Measurements from ENCODE around the gene PDE6D.
"Not testable (repeated sequence)": the region's sequence is repeated elsewhere in the genome, so short reads cannot be mapped to it uniquely, and the experiment has no call there.

The PDE6D gene

DNA sequence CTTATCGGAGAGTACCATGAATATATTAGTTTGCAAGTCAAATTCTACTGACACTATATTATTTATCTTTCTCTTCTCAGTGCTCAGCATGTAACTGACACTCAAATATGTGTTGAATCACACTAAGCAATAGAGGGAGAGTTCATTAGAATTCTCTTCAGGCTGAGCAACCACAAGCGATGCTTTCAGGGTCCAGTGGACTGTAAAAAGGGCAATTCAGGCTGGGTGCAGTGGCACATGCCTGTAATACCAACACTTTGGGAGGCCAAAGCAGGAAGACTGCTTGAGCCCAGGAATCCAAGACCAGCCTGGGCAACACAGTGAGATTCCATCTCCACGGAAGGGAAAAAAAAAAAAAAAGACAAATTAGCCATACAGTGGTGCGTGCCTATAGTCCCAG is 16.3 kb downstream of the PDE6D start:
- Histone ChIP-seq H3K4me3 (ENCODE audit: low read depth in 1 of 2, low read length in 1 of 2) (no peak overlapping the region), H3K9me3 (no peaks in the 10 kb centered on the region), H3K36me3 (no peaks in the 10 kb centered on the region), H3K4me1 (ENCODE audit: control insufficient read depth in 1 of 2, insufficient read depth in 1 of 2, low read depth in 1 of 2, low read length in 1 of 2) (no peaks in the 10 kb centered on the region), H3K27me3 (no peaks in the 10 kb centered on the region), H3K27ac (no peak overlapping the region)
- TF ChIP-seq, protein P1, sequence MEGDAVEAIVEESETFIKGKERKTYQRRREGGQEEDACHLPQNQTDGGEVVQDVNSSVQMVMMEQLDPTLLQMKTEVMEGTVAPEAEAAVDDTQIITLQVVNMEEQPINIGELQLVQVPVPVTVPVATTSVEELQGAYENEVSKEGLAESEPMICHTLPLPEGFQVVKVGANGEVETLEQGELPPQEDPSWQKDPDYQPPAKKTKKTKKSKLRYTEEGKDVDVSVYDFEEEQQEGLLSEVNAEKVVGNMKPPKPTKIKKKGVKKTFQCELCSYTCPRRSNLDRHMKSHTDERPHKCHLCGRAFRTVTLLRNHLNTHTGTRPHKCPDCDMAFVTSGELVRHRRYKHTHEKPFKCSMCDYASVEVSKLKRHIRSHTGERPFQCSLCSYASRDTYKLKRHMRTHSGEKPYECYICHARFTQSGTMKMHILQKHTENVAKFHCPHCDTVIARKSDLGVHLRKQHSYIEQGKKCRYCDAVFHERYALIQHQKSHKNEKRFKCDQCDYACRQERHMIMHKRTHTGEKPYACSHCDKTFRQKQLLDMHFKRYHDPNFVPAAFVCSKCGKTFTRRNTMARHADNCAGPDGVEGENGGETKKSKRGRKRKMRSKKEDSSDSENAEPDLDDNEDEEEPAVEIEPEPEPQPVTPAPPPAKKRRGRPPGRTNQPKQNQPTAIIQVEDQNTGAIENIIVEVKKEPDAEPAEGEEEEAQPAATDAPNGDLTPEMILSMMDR (IDR thresholded peaks at IDR 0.05), result no peak

DNA sequence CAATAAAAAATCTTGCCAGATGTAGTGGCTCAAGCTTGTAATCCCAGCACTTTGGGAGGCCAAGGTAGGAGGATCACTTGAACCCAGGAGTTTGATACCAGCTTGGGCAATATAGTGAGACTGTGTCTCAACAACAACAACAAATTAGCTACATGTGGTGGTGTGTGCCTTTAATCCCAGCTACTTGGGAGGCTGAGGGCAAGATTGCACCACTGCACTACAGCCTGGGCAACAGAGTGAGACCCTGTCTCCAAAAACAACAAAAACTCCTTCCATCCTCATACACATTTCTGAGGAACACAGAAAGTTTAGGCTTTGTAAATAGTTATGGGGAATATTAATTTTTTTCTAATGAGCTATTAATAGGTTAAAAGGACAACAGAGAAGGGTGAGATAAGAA is 17.0 kb downstream of the PDE6D start:
- Histone ChIP-seq H3K4me3 (ENCODE audit: low read depth in 1 of 2, low read length in 1 of 2) (no peak overlapping the region), H3K27me3 (no peaks in the 10 kb centered on the region), H3K4me1 (ENCODE audit: control insufficient read depth in 1 of 2, insufficient read depth in 1 of 2, low read depth in 1 of 2, low read length in 1 of 2) (no peaks in the 10 kb centered on the region), H3K36me3 (no peaks in the 10 kb centered on the region), H3K27ac (no peak overlapping the region), H3K9me3 (no peaks in the 10 kb centered on the region)
- TF ChIP-seq, protein P1 (IDR thresholded peaks at IDR 0.05), result no peak

- Histone ChIP-seq H3K4me3 (ENCODE audit: low read depth in 1 of 2, low read length in 1 of 2) (no peak overlapping the region), H3K4me1 (ENCODE audit: control insufficient read depth in 1 of 2, insufficient read depth in 1 of 2, low read depth in 1 of 2, low read length in 1 of 2) (no peaks in the 10 kb centered on the region), H3K27me3 (no peaks in the 10 kb centered on the region), H3K27ac (no peak overlapping the region), H3K9me3 (no peaks in the 10 kb centered on the region), H3K36me3 (no peaks in the 10 kb centered on the region)
- TF ChIP-seq, protein P1 (IDR thresholded peaks at IDR 0.05), result no peak
These were observed 19.3 kb downstream of the PDE6D start for GRCh38 chr2:231761735-231762134.

- Histone ChIP-seq H3K4me3 (ENCODE audit: low read depth in 1 of 2, low read length in 1 of 2) (no peak overlapping the region), H3K4me1 (ENCODE audit: control insufficient read depth in 1 of 2, insufficient read depth in 1 of 2, low read depth in 1 of 2, low read length in 1 of 2) (no peaks in the 10 kb centered on the region), H3K27me3 (no peaks in the 10 kb centered on the region), H3K9me3 (no peaks in the 10 kb centered on the region), H3K36me3 (no peaks in the 10 kb centered on the region), H3K27ac (no peak overlapping the region)
- TF ChIP-seq, protein P1 (IDR thresholded peaks at IDR 0.05), result no peak
These were observed 29.0 kb downstream of the PDE6D start for GRCh38 chr2:231752061-231752460.

DNA sequence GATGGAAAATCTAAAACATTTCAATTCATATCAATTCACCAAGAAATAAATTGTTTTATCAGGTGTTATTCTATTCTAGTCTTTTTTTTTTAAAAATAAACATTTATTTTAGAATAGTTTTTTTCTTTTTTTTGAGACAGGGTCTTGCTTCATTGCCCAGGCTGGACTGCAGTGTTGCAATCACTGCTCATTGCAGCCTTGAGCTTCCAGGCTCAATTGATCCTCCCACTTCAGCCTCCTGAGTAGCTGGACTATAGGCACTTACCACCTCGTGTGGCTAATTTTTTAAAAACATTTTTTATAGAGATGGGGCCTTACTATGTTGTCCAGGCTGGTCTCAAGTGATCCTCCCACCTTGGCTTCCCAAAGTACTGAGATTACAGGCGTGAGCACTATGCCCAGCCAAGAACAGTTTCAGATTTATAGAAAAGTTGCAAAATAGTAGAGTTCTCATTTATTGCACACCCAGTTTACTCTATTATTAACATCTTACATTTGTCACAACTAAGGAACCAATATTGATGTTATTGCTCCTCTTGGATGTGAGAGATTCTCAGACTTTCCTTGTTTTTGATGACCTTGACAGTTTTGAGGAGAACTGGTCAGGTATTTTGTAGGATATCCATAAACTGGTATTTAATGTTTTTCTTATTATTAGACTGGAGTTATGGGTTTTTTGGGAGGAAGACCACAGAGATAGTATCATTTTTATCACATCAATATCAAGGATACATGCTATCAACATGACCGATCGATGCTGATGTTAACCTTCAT is 29.9 kb downstream of the PDE6D start:
- Histone ChIP-seq H3K27ac (no peak overlapping the region), H3K27me3 (no peaks in the 10 kb centered on the region), H3K36me3 (no peaks in the 10 kb centered on the region), H3K9me3 (no peaks in the 10 kb centered on the region), H3K4me1 (ENCODE audit: control insufficient read depth in 1 of 2, insufficient read depth in 1 of 2, low read depth in 1 of 2, low read length in 1 of 2) (no peaks in the 10 kb centered on the region), H3K4me3 (ENCODE audit: low read depth in 1 of 2, low read length in 1 of 2) (no peak overlapping the region)
- TF ChIP-seq, protein P1 (IDR thresholded peaks at IDR 0.05), result no peak

- H3K9me3 ChIP-seq; H3K4me1 ChIP-seq (ENCODE audit: control insufficient read depth in 1 of 2, insufficient read depth in 1 of 2, low read depth in 1 of 2, low read length in 1 of 2); H3K27ac ChIP-seq; H3K4me3 ChIP-seq (ENCODE audit: low read depth in 1 of 2, low read length in 1 of 2); H3K36me3 ChIP-seq; H3K27me3 ChIP-seq: not testable (repeated sequence)
These were observed 32.1 kb downstream of the PDE6D start for GRCh38 chr2:231749016-231749415.

DNA sequence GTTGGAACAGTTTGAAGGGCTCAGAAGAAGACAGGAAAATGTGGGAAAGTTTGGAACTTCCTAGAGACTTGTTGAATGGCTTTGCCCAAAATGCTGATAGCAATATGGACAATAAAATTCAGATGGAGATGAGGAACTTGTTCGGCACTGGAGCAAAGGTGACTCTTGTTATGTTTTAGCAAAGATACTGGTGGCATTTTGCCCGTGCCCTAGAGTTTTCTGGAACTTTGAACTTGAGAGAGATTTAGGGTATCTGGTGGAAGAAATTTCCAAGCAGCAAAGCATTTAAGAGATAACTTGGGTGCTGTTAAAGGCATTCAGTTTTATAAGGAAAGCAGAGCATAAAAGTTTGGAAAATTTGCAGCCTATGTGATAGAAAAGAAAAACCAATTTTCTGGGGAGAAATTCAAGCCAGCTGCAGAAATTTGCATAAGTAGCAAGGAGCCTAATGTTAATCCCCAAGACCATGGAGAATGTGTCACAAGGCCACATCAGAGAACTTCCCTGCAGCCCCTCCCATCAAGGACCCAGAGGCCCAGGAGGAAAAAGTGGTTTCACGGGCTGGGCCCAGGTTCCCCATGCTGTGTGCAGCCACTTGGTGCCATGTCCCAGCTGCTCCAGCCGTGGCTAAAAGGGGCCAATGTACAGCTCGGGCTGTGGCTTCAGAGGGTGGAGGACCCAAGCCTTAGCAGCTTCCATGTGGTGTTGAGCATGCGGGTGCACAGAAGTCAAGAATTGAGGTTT is 32.8 kb downstream of the PDE6D start:
- H3K36me3 ChIP-seq; H3K4me3 ChIP-seq (ENCODE audit: low read depth in 1 of 2, low read length in 1 of 2); H3K27me3 ChIP-seq; H3K4me1 ChIP-seq (ENCODE audit: control insufficient read depth in 1 of 2, insufficient read depth in 1 of 2, low read depth in 1 of 2, low read length in 1 of 2); H3K27ac ChIP-seq; H3K9me3 ChIP-seq: not testable (repeated sequence)

Measured in neutrophil (primary cell).